Panc1 (cell line): ENCODE data around the gene KLHL24. TPM values are rescaled to one million over a fixed set of nuclear protein-coding genes. Genes with fewer than 3 reads are reported as not detected.
A peak's percentile ranks its signal among the peaks of the same experiment; 100 is the strongest.

Source experiments
- ATAC-seq: fragments of 200-7000 bp; cut with Tn5 transposase; 2 replicates; pipeline ENCODE4 v1.9.1; 2020; ENCODE audit warnings: mild to moderate bottlenecking, moderate library complexity
- BruUV-seq: library from RNA; stranded (reverse); fragments of 400-500 nt; replicated peaks from 2 replicates; lab custom pipeline; 2021; lab: Mats Ljungman, UMichigan
- CTCF ChIA-PET: fragments of 300-600 bp; sonication (Branson Sonifier 250); formaldehyde crosslinking; loops from one replicate; lab custom pipeline; 2022; ENCODE audit warnings: antibody characterized with exemption; lab: Charles Lee
- POLR2A ChIA-PET: fragments of 300-600 bp; sonication (Branson Sonifier 250); formaldehyde crosslinking; loops from one replicate; lab custom pipeline; 2022; ENCODE audit warnings: antibody characterized with exemption; lab: Charles Lee
- DNase-seq: peaks from one replicate; pipeline ENCODE4 v3.0.0-alpha.2; 2010; ENCODE audit warnings: low read depth, low spot score
- H3K27ac ChIP-seq: 2 replicates; pipeline ENCODE4 v1.5.1; 2011; ENCODE audit warnings: mild to moderate bottlenecking, low read length, inconsistent platforms
- H3K27me3 ChIP-seq: fragments of 200-500 bp; sonication (Bioruptor generic); 2 replicates; pipeline ENCODE4 v1.6.0; 2014; ENCODE audit warnings: low read length, inconsistent platforms; ENCODE audit not compliant: control insufficient read depth, insufficient read depth
- H3K36me3 ChIP-seq: fragments of 200-500 bp; sonication (Bioruptor generic); 2 replicates; pipeline ENCODE4 v1.5.1; 2014; ENCODE audit warnings: inconsistent platforms, mild to moderate bottlenecking, low read length, moderate library complexity; ENCODE audit not compliant: control insufficient read depth, insufficient read depth
- H3K4me1 ChIP-seq: 2 replicates; pipeline ENCODE4 v1.5.1; 2011; ENCODE audit warnings: inconsistent platforms, mild to moderate bottlenecking, low read length, moderate library complexity; ENCODE audit not compliant: control insufficient read depth, insufficient read depth
- H3K4me3 ChIP-seq, 2 experiments: 2 replicates each; pipeline ENCODE4 v1.5.1; 2011 to 2012; ENCODE audit warnings: low read depth in 2 of 2, low read length in 2 of 2, mild to moderate bottlenecking in 2 of 2, inconsistent platforms in 1 of 2, moderate library complexity in 1 of 2
- H3K9me3 ChIP-seq: fragments of 200-500 bp; sonication (Bioruptor generic); 2 replicates; pipeline ENCODE4 v1.5.1; 2014; ENCODE audit warnings: low read depth, mild to moderate bottlenecking, inconsistent platforms, low read length, moderate library complexity; ENCODE audit not compliant: control insufficient read depth, insufficient read depth
- POLR2AphosphoS5 ChIP-seq: IDR thresholded peaks from 2 replicates; pipeline ENCODE4 v1.6.1; 2012; ENCODE audit warnings: mild to moderate bottlenecking, low read depth, low read length, moderate library complexity
- SIN3A ChIP-seq: IDR thresholded peaks from 2 replicates; pipeline ENCODE4 v1.6.1; 2012; ENCODE audit warnings: low read depth, mild to moderate bottlenecking, low read length, moderate library complexity, borderline replicate concordance; ENCODE audit not compliant: insufficient read depth
- TCF7L2 ChIP-seq: IDR thresholded peaks from 2 replicates; pipeline ENCODE4 v1.6.1; 2011; ENCODE audit warnings: mild to moderate bottlenecking, low read depth, low read length, inconsistent platforms
- in situ Hi-C: cut with HindIII; loops from 2 replicates; pipeline ENCODE4 v1.10.0; 2016; ENCODE audit warnings: low sequenced_read_pairs, low pct_unique_long_range_greater_than_20kb
- intact Hi-C: fragments of 100-400 bp; cut with micrococcal nuclease; formaldehyde crosslinking; loops from one replicate; pipeline ENCODE4 v1.10.0; 2022; ENCODE audit not compliant: unreplicated experiment
- total RNA-seq: library from RNA; stranded (reverse); gene quantifications from one replicate; pipeline ENCODE4 v1.2.1, GENCODE V29; 2021; ENCODE audit not compliant: unreplicated experiment
- TF ChIP-seq, protein P1 (sequence below): fragments of 450-650 bp; IDR thresholded peaks from 2 replicates; pipeline ENCODE4 v1.5.1; 2017; ENCODE audit warnings: mild to moderate bottlenecking
- TF ChIP-seq, protein P2 (sequence below), 2 experiments: IDR thresholded peaks; 2 replicates each; pipeline ENCODE4 v1.6.1; 2011 to 2012; ENCODE audit warnings: low read depth in 2 of 2, control low read depth in 1 of 2, low read length in 1 of 2, mild to moderate bottlenecking in 1 of 2, moderate library complexity in 1 of 2; ENCODE audit not compliant: insufficient read depth in 1 of 2

The KLHL24 gene
- total RNA-seq, 1 experiment from 2014 or later: 42.0 TPM

DNA sequence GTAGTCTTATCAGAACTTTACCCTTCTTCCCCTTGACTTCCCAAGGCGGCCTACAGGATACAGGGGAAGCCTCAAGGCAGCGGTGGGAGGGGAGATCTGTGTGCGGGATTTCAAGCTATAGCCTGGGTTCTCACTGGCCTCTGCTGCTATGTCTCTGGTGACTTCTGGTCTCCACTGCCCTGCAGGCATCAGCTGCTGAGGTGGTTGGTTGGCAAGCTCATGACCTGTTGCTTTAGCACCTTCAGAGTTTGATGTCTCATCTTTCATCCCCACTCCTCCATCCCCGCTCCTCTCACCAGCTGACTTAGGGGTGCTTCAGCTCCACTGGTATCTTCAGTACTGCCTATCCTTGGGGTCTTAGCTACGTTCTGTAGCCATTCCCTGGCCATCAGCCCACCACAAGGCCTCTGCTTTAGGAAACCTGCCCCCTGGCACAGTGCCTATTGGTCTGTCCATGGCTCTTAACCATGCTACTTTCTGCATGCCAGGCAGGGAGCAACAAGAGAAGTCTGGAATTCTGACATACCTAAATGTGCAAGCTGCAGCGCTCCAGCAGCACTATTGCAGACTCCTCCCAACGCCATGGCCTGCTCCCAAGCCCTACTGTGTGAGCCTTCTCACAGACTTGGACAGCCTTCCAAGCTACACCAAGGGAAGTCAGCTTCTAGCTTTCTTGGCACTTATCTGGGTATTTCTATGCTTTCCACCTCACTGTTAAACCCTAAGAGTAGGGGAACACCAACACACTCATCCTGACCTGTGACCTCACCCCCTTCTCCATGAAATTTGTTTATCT lies 60.3 kb downstream of the KLHL24 start:
- no peak overlapping the region for H3K4me3 ChIP-seq
- no TSS peak for BruUV-seq
- H3K27me3 ChIP-seq: no peaks in the 10 kb centered on the region
- CTCF ChIA-PET: no interaction called here
- peaks cover 12% of the 10 kb centered on the region for H3K4me1 ChIP-seq
- POLR2A ChIA-PET: interaction anchor here (0.6 to 0.7 kb wide), 4 partner anchors 14 to 488 kb away, joined by 3 to 4 read pairs (median 3); no protein-coding TSS in a partner anchor
- ATAC-seq: no peak
- TF ChIP-seq, protein P1, sequence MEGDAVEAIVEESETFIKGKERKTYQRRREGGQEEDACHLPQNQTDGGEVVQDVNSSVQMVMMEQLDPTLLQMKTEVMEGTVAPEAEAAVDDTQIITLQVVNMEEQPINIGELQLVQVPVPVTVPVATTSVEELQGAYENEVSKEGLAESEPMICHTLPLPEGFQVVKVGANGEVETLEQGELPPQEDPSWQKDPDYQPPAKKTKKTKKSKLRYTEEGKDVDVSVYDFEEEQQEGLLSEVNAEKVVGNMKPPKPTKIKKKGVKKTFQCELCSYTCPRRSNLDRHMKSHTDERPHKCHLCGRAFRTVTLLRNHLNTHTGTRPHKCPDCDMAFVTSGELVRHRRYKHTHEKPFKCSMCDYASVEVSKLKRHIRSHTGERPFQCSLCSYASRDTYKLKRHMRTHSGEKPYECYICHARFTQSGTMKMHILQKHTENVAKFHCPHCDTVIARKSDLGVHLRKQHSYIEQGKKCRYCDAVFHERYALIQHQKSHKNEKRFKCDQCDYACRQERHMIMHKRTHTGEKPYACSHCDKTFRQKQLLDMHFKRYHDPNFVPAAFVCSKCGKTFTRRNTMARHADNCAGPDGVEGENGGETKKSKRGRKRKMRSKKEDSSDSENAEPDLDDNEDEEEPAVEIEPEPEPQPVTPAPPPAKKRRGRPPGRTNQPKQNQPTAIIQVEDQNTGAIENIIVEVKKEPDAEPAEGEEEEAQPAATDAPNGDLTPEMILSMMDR: no peak
- TF ChIP-seq, protein P2, sequence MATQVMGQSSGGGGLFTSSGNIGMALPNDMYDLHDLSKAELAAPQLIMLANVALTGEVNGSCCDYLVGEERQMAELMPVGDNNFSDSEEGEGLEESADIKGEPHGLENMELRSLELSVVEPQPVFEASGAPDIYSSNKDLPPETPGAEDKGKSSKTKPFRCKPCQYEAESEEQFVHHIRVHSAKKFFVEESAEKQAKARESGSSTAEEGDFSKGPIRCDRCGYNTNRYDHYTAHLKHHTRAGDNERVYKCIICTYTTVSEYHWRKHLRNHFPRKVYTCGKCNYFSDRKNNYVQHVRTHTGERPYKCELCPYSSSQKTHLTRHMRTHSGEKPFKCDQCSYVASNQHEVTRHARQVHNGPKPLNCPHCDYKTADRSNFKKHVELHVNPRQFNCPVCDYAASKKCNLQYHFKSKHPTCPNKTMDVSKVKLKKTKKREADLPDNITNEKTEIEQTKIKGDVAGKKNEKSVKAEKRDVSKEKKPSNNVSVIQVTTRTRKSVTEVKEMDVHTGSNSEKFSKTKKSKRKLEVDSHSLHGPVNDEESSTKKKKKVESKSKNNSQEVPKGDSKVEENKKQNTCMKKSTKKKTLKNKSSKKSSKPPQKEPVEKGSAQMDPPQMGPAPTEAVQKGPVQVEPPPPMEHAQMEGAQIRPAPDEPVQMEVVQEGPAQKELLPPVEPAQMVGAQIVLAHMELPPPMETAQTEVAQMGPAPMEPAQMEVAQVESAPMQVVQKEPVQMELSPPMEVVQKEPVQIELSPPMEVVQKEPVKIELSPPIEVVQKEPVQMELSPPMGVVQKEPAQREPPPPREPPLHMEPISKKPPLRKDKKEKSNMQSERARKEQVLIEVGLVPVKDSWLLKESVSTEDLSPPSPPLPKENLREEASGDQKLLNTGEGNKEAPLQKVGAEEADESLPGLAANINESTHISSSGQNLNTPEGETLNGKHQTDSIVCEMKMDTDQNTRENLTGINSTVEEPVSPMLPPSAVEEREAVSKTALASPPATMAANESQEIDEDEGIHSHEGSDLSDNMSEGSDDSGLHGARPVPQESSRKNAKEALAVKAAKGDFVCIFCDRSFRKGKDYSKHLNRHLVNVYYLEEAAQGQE (IDR thresholded peaks at IDR 0.05; ENCODE audit: insufficient read depth in 1 of 2, low read depth in 2 of 2, low read length in 1 of 2): no peak
- no peak for TF ChIP-seq POLR2AphosphoS5
- TF ChIP-seq TCF7L2: no peak
- TF ChIP-seq SIN3A: no peak
- H3K9me3 ChIP-seq: no peaks in the 10 kb centered on the region
- H3K27ac ChIP-seq: no peak overlapping the region
- in situ Hi-C loops (no loop called here), intact Hi-C loops (loop anchor here (5.0 kb wide), 1 partner anchor 58 kb away; the partner anchor contains the start of gene KLHL24)
- peaks cover 3% of the 10 kb centered on the region; the same call in 1 of the 2 replicates for H3K36me3 ChIP-seq
- DNase-seq: no peak

DNA sequence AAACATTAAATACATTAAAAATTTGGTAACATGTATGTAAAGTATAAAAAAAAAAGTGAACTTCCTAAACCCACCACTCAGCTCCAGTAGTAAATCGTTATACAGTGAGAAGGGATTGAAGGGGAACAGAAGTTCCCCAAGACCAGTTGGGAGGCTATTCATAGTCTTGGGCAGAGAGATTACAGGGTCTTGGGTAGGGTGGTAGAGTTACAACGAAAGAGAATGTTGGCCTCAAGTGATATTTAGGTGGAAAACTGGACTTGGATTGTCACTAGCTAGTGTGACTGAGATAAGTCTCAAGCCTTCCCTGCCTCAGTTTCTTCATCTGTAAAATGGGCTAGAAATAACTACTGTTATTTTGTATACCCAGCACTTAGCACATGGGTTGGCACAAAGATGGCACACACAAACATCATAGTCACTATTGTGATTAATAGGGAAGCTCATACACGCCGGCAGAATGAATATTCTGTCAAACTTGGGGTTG lies 61.7 kb downstream of the KLHL24 start:
- no peaks in the 10 kb centered on the region for H3K9me3 ChIP-seq
- TF ChIP-seq, protein P1: no peak
- no peak for TF ChIP-seq POLR2AphosphoS5
- TF ChIP-seq TCF7L2: no peak
- no peak for TF ChIP-seq SIN3A
- TF ChIP-seq, protein P2 (IDR thresholded peaks at IDR 0.05; ENCODE audit: insufficient read depth in 1 of 2, low read depth in 2 of 2, low read length in 1 of 2): no peak
- ChIA-PET POLR2A (interaction anchor here (0.6 to 0.7 kb wide), 4 partner anchors 32 to 570 kb away, joined by 3 to 4 read pairs (median 4); no protein-coding TSS in a partner anchor), CTCF (no interaction called here)
- BruUV-seq: no TSS peak
- no peak for ATAC-seq
- intact Hi-C loops (loop anchor here (5.0 kb wide), 1 partner anchor 60 kb away; the partner anchor contains the start of gene KLHL24), in situ Hi-C loops (no loop called here)
- peaks cover 12% of the 10 kb centered on the region for H3K4me1 ChIP-seq
- peak overlapping the region; percentile 81 for H3K27ac ChIP-seq
- peaks cover 3% of the 10 kb centered on the region; the same call in 1 of the 2 replicates for H3K36me3 ChIP-seq
- H3K4me3 ChIP-seq: peak overlapping the region; percentile 78 to 87
- peak; percentile 22 for DNase-seq
- no peaks in the 10 kb centered on the region for H3K27me3 ChIP-seq
